ENCODE measurements around the gene RAI1. TPM values are rescaled to one million over a fixed set of nuclear protein-coding genes. Genes with fewer than 3 reads are reported as not detected.

Gene RAI1
- total and polyA plus RNA-seq, 2 of the 8 experiments (the other 6 are each of a cell fraction or from before 2014, with no cell fraction given) = 0.39 to 1.2 TPM

DNA sequence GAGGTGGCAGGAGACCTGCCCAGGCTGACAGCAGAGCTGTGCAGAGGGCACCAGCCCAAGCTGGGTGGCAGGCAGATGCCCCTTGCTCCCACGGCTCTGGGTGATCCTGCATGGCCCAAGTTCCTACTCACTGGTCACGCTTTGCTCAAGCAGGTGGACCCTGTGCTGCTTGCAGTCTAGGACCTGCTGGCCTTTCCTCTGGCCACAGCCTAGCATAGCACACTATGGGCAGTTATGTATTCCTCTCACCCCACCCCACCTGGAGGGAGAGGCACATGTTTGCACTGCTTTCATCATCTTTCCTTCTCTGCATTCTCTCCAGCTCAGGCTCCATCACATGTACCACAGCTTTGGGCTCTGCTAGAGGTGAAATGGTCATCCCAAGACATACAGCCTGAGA lies 175.1 kb downstream of the RAI1 start:
- Histone ChIP-seq H4K91ac (replicated peaks; ENCODE audit: insufficient read length, low read length) (no peak overlapping the region), H3K4me2 (ENCODE audit: insufficient read depth in 1 of 2, low read depth in 2 of 2, low read length in 2 of 2) (no peak overlapping the region), H3K23me2 (ENCODE audit: low read depth, low read length) (no peaks in the 10 kb centered on the region), H3K14ac (ENCODE audit: insufficient read length) (no peak overlapping the region), H3K56ac (replicated peaks; ENCODE audit: insufficient read length, low read depth, low read length) (no peak overlapping the region), H3K79me2 (ENCODE audit: control insufficient read depth in 1 of 2, insufficient read depth in 2 of 2, low read length in 2 of 2) (no peaks in the 10 kb centered on the region), H3K23ac (ENCODE audit: insufficient read length) (no peak overlapping the region), H2BK5ac (ENCODE audit: low read depth, low read length) (peak overlapping the region; percentile 26; the same call in 1 of the 2 replicates), H2BK15ac (ENCODE audit: low read length) (no peak overlapping the region), H3K9me3 (ENCODE audit: insufficient read depth in 2 of 2, low read depth in 1 of 2, low read length in 1 of 2) (no peaks in the 10 kb centered on the region), H4K8ac (ENCODE audit: extremely low read depth, insufficient read depth, low read length) (no peak overlapping the region), H2BK12ac (ENCODE audit: low read depth, low read length) (peak overlapping the region; percentile 18; the same call in 1 of the 2 replicates), H2AFZ (ENCODE audit: low read length) (no peak overlapping the region), H3K4ac (replicated peaks; ENCODE audit: insufficient read length, low read depth, low read length) (peak overlapping the region; percentile 75), H3K4me1 (replicated peaks in 1 of 4; ENCODE audit: control insufficient read depth in 3 of 4, insufficient read depth in 4 of 4, low read length in 3 of 4) (peaks cover 0 to 14% (median 5%) of the 10 kb centered on the region in 4 experiments; a peak in 3 of 7 replicates), H3K18ac (ENCODE audit: extremely low read depth, low read length) (no peak overlapping the region), H2BK120ac (replicated peaks; ENCODE audit: low read depth, low read length) (no peak overlapping the region), H3K27ac (ENCODE audit: low read depth, low read length) (no peak overlapping the region), H2AK5ac (ENCODE audit: low read depth, low read length) (peak overlapping the region; percentile 43; the same call in 1 of the 2 replicates), H3K36me3 (ENCODE audit: control insufficient read depth in 2 of 4, insufficient read depth in 4 of 4, low read length in 3 of 4) (no peaks in the 10 kb centered on the region), H2BK20ac (ENCODE audit: low read length) (no peak overlapping the region), H3K4me3 (ENCODE audit: extremely low read depth in 1 of 4, insufficient read depth in 2 of 4, low read depth in 3 of 4, low read length in 4 of 4) (no peak overlapping the region), H4K20me1 (replicated peaks in 1 of 2; ENCODE audit: control insufficient read depth in 1 of 2, insufficient read depth in 2 of 2, low read length in 2 of 2) (no peaks in the 10 kb centered on the region), H4K5ac (ENCODE audit: insufficient read length, low read depth, low read length) (no peak overlapping the region), H3K79me1 (ENCODE audit: low read depth, low read length) (no peaks in the 10 kb centered on the region), H3K27me3 (replicated peaks in 1 of 4; ENCODE audit: control insufficient read depth in 3 of 4, extremely low read depth in 1 of 4, insufficient read depth in 3 of 4, low read length in 3 of 4) (no peaks in the 10 kb centered on the region; a peak in 1 of 7 replicates), H3K9ac (replicated peaks in 1 of 4; ENCODE audit: extremely low read depth in 1 of 4, low read depth in 3 of 4, low read length in 3 of 4) (no peak overlapping the region)
- FAIRE-seq = no peak
- ChIA-PET POLR2A (ENCODE audit: partially characterized antibody) (interaction anchor here (0.7 to 12.1 kb wide), 4 partner anchors 16 to 100 kb away, joined by 3 to 122 read pairs (median 4); partner anchors contain the start of gene SREBF1), CTCF (ENCODE audit: partially characterized antibody) (interaction anchor here (0.6 to 26.2 kb wide), 10 partner anchors 8 to 177 kb away, joined by 3 to 404 read pairs (median 4); no protein-coding TSS in a partner anchor)
- TF ChIP-seq TAF1 (IDR thresholded peaks at IDR 0.05; ENCODE audit: low read depth, low read length) (no peak), CHD2 (IDR thresholded peaks at IDR 0.05; ENCODE audit: low read length) (no peak), RAD21 (IDR thresholded peaks at IDR 0.05 in 1 of 2, conservative IDR thresholded peaks at IDR 0.05 in 1 of 2; ENCODE audit: low read depth in 2 of 2, low read length in 2 of 2) (no peak), EGR1 (IDR thresholded peaks at IDR 0.05; ENCODE audit: borderline replicate concordance, low read depth, low read length) (no peak), EZH2 (IDR thresholded peaks at IDR 0.05; ENCODE audit: low read depth, low read length, severe bottlenecking) (no peak), HDAC6 (IDR thresholded peaks at IDR 0.05; ENCODE audit: low read depth, low read length) (no peak)
- no peak for DNase-seq (ENCODE audit: low read depth in 1 of 2, low spot score in 2 of 2)
- 89% methylated on average over 2 of the region's 2 CpGs; no CpG with 5 or more reads in 1 of the 2 experiments for WGBS, 2 experiments (ENCODE audit: extremely low coverage in 1 of 2, insufficient coverage in 1 of 2, insufficient read length in 1 of 2, insufficient replicate concordance in 2 of 2, low coverage in 1 of 2, low lambda C conversion rate in 2 of 2, missing lambda C conversion rate in 1 of 2)

Measured in H1 (cell line).